Parathyroid adenoma (tissue), 2 donors: ENCODE measurements around the gene KIF18B.

ENCODE experiments used
- H2AFZ ChIP-seq: fragments of 300-600 bp; sonication (generic); one replicate; pipeline ENCODE4 v1.7.0; 2017; ENCODE audit warnings: antibody characterized with exemption, mild to moderate bottlenecking
- H3K27ac ChIP-seq: fragments of 300-600 bp; sonication (generic); one replicate; pipeline ENCODE4 v1.7.0; 2017
- H3K27me3 ChIP-seq: fragments of 300-600 bp; sonication (generic); one replicate; pipeline ENCODE4 v1.7.0; 2017; ENCODE audit warnings: low read length; ENCODE audit not compliant: control insufficient read depth, insufficient read depth
- H3K36me3 ChIP-seq: fragments of 300-600 bp; sonication (generic); one replicate; pipeline ENCODE4 v1.7.0; 2017; ENCODE audit warnings: low read length; ENCODE audit not compliant: control insufficient read depth, insufficient read depth
- H3K4me1 ChIP-seq: fragments of 300-600 bp; sonication (generic); one replicate; pipeline ENCODE4 v1.7.0; 2017; ENCODE audit warnings: control low read depth
- H3K4me2 ChIP-seq: fragments of 300-600 bp; sonication (generic); one replicate; pipeline ENCODE4 v1.7.0; 2017; ENCODE audit warnings: low read length
- H3K4me3 ChIP-seq: fragments of 300-600 bp; sonication (generic); one replicate; pipeline ENCODE4 v1.7.0; 2017; ENCODE audit warnings: low read depth, low read length
- H3K79me2 ChIP-seq: fragments of 300-600 bp; sonication (generic); one replicate; pipeline ENCODE4 v1.7.0; 2017; ENCODE audit warnings: control low read depth
- H3K9ac ChIP-seq: fragments of 300-600 bp; sonication (generic); one replicate; pipeline ENCODE4 v1.7.0; 2017; ENCODE audit warnings: mild to moderate bottlenecking
- H3K9me3 ChIP-seq: fragments of 300-600 bp; sonication (generic); one replicate; pipeline ENCODE4 v1.7.0; 2017; ENCODE audit warnings: low read length; ENCODE audit not compliant: control insufficient read depth
- TF ChIP-seq, protein P1 (sequence below): fragments of 300-600 bp; sonication (generic); IDR thresholded peaks from one replicate; pipeline ENCODE4 v1.7.0; 2017; ENCODE audit warnings: antibody characterized with exemption, mild to moderate bottlenecking
- donor health status: primary hyperparathyroidism.

KIF18B gene

DNA sequence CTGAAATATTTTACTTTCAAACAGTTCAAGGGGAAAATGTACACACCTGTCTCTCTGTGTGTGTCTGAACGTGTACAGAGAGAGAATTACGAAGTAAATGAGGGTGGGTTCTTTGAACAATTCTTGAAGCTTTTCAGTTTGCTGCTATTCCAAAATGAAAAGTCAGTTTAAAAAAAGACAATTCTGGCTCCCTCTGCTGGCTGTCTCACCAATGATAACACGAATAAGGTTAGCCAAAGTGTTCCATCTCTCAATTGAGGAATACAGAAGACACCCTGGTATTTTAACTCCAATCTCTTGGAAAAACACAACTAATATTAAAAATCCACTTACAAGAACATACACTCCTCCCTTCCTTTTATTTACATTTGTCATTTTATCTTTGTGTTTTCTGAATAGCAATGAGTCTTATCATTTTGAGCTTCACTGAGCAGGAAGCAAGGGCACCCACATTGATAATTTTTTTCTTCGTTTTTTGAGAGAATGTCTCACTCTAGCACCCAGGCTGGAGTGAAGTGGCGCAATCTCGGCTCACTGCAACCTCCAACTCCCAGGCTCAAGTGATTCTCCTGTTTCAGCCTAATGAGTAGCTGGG, 68.8 kb downstream of the KIF18B start:
- no peak overlapping the region for H3K4me2 ChIP-seq
- no peak overlapping the region for H3K9ac ChIP-seq
- TF ChIP-seq, protein P1, sequence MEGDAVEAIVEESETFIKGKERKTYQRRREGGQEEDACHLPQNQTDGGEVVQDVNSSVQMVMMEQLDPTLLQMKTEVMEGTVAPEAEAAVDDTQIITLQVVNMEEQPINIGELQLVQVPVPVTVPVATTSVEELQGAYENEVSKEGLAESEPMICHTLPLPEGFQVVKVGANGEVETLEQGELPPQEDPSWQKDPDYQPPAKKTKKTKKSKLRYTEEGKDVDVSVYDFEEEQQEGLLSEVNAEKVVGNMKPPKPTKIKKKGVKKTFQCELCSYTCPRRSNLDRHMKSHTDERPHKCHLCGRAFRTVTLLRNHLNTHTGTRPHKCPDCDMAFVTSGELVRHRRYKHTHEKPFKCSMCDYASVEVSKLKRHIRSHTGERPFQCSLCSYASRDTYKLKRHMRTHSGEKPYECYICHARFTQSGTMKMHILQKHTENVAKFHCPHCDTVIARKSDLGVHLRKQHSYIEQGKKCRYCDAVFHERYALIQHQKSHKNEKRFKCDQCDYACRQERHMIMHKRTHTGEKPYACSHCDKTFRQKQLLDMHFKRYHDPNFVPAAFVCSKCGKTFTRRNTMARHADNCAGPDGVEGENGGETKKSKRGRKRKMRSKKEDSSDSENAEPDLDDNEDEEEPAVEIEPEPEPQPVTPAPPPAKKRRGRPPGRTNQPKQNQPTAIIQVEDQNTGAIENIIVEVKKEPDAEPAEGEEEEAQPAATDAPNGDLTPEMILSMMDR: peak; percentile 48
- H3K36me3 ChIP-seq: no peaks in the 10 kb centered on the region
- no peaks in the 10 kb centered on the region for H3K4me1 ChIP-seq
- H3K27ac ChIP-seq: no peak overlapping the region
- H3K27me3 ChIP-seq: no peaks in the 10 kb centered on the region
- H3K9me3 ChIP-seq: no peaks in the 10 kb centered on the region
- H3K79me2 ChIP-seq: no peaks in the 10 kb centered on the region
- no peak overlapping the region for H3K4me3 ChIP-seq
- H2AFZ ChIP-seq: no peak overlapping the region

DNA sequence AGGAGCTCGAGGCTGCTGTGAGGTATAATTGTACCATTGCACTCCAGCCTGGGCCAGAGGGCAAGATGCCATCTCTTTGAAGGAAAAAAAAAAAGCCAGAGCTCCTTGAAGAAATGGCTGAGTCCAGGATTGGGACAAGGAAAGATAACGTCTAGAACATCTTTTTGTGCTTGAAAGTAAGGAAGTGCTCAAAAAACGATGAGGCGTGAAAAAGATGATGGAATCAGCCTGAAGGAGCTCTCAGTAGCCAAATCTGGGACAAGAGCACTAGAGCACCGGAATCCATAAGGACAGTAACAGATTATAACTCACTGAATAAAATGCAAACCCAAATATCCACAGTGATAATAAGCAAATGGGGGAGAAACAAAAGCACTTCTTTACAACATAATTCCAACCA, 70.5 kb downstream of the KIF18B start:
- TF ChIP-seq, protein P1: no peak
- Histone ChIP-seq H3K79me2 (no peaks in the 10 kb centered on the region), H3K27me3 (no peaks in the 10 kb centered on the region)

DNA sequence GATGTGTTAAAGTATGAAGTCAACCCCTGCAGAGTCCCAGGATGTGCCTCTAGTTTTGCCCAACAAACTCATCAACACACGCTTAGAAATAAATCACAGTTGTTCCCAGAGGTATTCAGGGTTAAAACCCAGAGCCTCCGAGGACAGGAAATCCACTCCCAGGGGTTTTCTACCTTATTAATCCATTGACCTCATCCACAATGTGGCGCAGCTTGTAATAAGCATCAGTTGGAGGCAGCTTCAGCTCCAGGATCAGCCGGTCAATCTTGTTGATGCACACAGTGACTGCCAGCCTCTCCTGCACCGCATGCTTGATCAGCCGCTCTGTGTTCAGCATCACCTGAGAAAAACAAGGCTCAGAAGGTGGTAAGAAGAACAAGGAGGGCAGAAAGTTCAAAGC, 71.8 kb downstream of the KIF18B start:
- Histone ChIP-seq H3K79me2 (no peaks in the 10 kb centered on the region), H3K4me2 (no peak overlapping the region), H3K9me3 (no peaks in the 10 kb centered on the region), H3K9ac (no peak overlapping the region), H3K36me3 (no peaks in the 10 kb centered on the region), H3K27me3 (no peaks in the 10 kb centered on the region), H3K27ac (no peak overlapping the region), H3K4me1 (no peaks in the 10 kb centered on the region), H2AFZ (no peak overlapping the region), H3K4me3 (no peak overlapping the region)
- TF ChIP-seq, protein P1: no peak

More for the DNA sequence above, 70.5 kb downstream of the KIF18B start:
- no peaks in the 10 kb centered on the region for H3K36me3 ChIP-seq
- H2AFZ ChIP-seq: no peak overlapping the region
- H3K9me3 ChIP-seq: no peaks in the 10 kb centered on the region
- no peaks in the 10 kb centered on the region for H3K4me1 ChIP-seq
- H3K9ac ChIP-seq: no peak overlapping the region
- no peak overlapping the region for H3K4me2 ChIP-seq
- no peak overlapping the region for H3K27ac ChIP-seq
- H3K4me3 ChIP-seq: no peak overlapping the region
